OCI-LY7 (cell line): ENCODE results near the gene FKTN. TPM values are rescaled to one million over a fixed set of nuclear protein-coding genes. Genes with fewer than 3 reads are reported as not detected.

Experiments used
- BruUV-seq: library from RNA; stranded (reverse); fragments of 400-500 nt; replicated peaks from 2 replicates; lab custom pipeline; 2021; lab: Mats Ljungman, UMichigan
- CTCF ChIA-PET: fragments of 300-600 bp; sonication (Branson Sonifier 250); formaldehyde crosslinking; loops from one replicate; lab custom pipeline; 2022; ENCODE audit warnings: antibody characterized with exemption; ENCODE audit not compliant: unreplicated experiment; lab: Charles Lee
- POLR2A ChIA-PET: fragments of 300-600 bp; sonication (Branson Sonifier 250); formaldehyde crosslinking; loops from one replicate; lab custom pipeline; 2022; ENCODE audit warnings: antibody characterized with exemption; lab: Charles Lee
- DNase-seq: peaks from one replicate; pipeline ENCODE4 v3.0.0-alpha.2; 2015; ENCODE audit warnings: low spot score
- H2AFZ ChIP-seq: fragments of 200-600 bp; sonication (generic), shearing (Covaris generic); 2 replicates; pipeline ENCODE4 v1.6.1; 2014; ENCODE audit warnings: mild to moderate bottlenecking, antibody characterized with exemption, low read length, moderate library complexity
- H3K27ac ChIP-seq: fragments of 200-600 bp; sonication (generic); 2 replicates; pipeline ENCODE4 v1.5.1; 2014; ENCODE audit warnings: mixed run types, low read depth, mild to moderate bottlenecking, moderate library complexity, low read length, inconsistent platforms; ENCODE audit not compliant: poor library complexity, severe bottlenecking
- H3K36me3 ChIP-seq: fragments of 200-600 bp; sonication (generic); 2 replicates; pipeline ENCODE4 v1.6.1; 2014; ENCODE audit warnings: mild to moderate bottlenecking, antibody characterized with exemption, low read length, moderate library complexity, mixed read lengths; ENCODE audit not compliant: insufficient read depth
- H3K4me1 ChIP-seq: fragments of 200-600 bp; sonication (generic); 2 replicates; pipeline ENCODE4 v1.5.1; 2014; ENCODE audit warnings: mild to moderate bottlenecking, low read length; ENCODE audit not compliant: insufficient read depth, poor library complexity, severe bottlenecking
- H3K4me2 ChIP-seq: fragments of 200-600 bp; sonication (generic); 2 replicates; pipeline ENCODE4 v1.6.1; 2014; ENCODE audit warnings: mild to moderate bottlenecking, low read length
- H3K4me3 ChIP-seq: fragments of 200-600 bp; sonication (generic); 2 replicates; pipeline ENCODE4 v1.5.1; 2014; ENCODE audit warnings: mild to moderate bottlenecking, low read depth, low read length; ENCODE audit not compliant: poor library complexity, severe bottlenecking
- H3K79me2 ChIP-seq: fragments of 200-600 bp; sonication (generic); 2 replicates; pipeline ENCODE4 v1.6.1; 2016; ENCODE audit warnings: low read depth, mild to moderate bottlenecking, low read length, moderate library complexity, mixed read lengths; ENCODE audit not compliant: insufficient read depth
- H3K9me2 ChIP-seq: fragments of 200-600 bp; sonication (generic); 2 replicates; pipeline ENCODE4 v1.6.1; 2016; ENCODE audit warnings: mild to moderate bottlenecking, low read length, mixed read lengths; ENCODE audit not compliant: insufficient read depth
- H3K9me3 ChIP-seq: fragments of 200-600 bp; sonication (generic); 2 replicates; pipeline ENCODE4 v1.6.1; 2014; ENCODE audit warnings: mild to moderate bottlenecking, mixed run types, low read length, mixed read lengths
- H4K20me1 ChIP-seq: fragments of 200-600 bp; sonication (generic); 2 replicates; pipeline ENCODE4 v1.6.1; 2014; ENCODE audit warnings: mild to moderate bottlenecking, antibody characterized with exemption, low read length, moderate library complexity, mixed read lengths; ENCODE audit not compliant: insufficient read depth
- CTCF ChIP-seq: fragments of 200-600 bp; sonication (generic); conservative IDR thresholded peaks from 2 replicates; pipeline ENCODE4 v1.5.1; 2014; ENCODE audit warnings: mild to moderate bottlenecking, antibody characterized with exemption, low read length, moderate library complexity, mixed read lengths
- EZH2phosphoT487 ChIP-seq: fragments of 200-600 bp; sonication (generic); IDR thresholded peaks from 2 replicates; pipeline ENCODE4 v1.6.1; 2018; ENCODE audit warnings: low read depth, borderline replicate concordance, mild to moderate bottlenecking, mixed run types, antibody characterized with exemption, low read length, moderate library complexity, mixed read lengths
- intact Hi-C: fragments of 100-400 bp; cut with micrococcal nuclease; formaldehyde crosslinking; loops from one replicate; pipeline ENCODE4 v1.10.0; 2022; ENCODE audit not compliant: unreplicated experiment
- total RNA-seq, 2 experiments: library from RNA; depleted of rRNA in 1 of 2; stranded (reverse); fragments of >200 nt in 1 of 2; shearing (Covaris generic) in 1 of 2; gene quantifications; 2 replicates each; pipeline ENCODE4 v1.2.3, GENCODE V29; 2014 to 2022

The FKTN gene
- total RNA-seq, 2 experiments from 2014 or later: 10.7 to 17.3 TPM

GRCh38 chr9:105593145-105593544, 35.2 kb downstream of the FKTN start:
- Histone ChIP-seq H3K4me1 (no peaks in the 10 kb centered on the region), H3K4me3 (no peak overlapping the region), H4K20me1 (no peaks in the 10 kb centered on the region), H3K9me2 (no peaks in the 10 kb centered on the region), H3K9me3 (peaks cover 15% of the 10 kb centered on the region; the same call in 1 of the 2 replicates), H2AFZ (no peak overlapping the region), H3K36me3 (peaks cover 54% of the 10 kb centered on the region), H3K79me2 (no peaks in the 10 kb centered on the region), H3K4me2 (no peak overlapping the region), H3K27ac (no peak overlapping the region)
- BruUV-seq: no TSS peak
- no peak for DNase-seq
- ChIA-PET CTCF (no interaction called here), POLR2A (no interaction called here)
- intact Hi-C loops: no loop called here
- TF ChIP-seq CTCF (no peak), EZH2phosphoT487 (no peak)

GRCh38 chr9:105608721-105609598, 51.0 kb downstream of the FKTN start:
- no peaks in the 10 kb centered on the region for H3K79me2 ChIP-seq
- H3K4me1 ChIP-seq: no peaks in the 10 kb centered on the region
- H3K4me2 ChIP-seq: no peak overlapping the region
- H3K27ac ChIP-seq: no peak overlapping the region
- ChIA-PET CTCF (no interaction called here), POLR2A (interaction anchor here (1.0 kb wide), 1 partner anchor 51 kb away, joined by 5 read pairs; no protein-coding TSS in a partner anchor)
- no TSS peak for BruUV-seq
- H3K36me3 ChIP-seq: peaks cover 15% of the 10 kb centered on the region; the same call in 1 of the 2 replicates
- H4K20me1 ChIP-seq: no peaks in the 10 kb centered on the region
- no peaks in the 10 kb centered on the region for H3K9me2 ChIP-seq
- no peaks in the 10 kb centered on the region for H3K9me3 ChIP-seq
- peak; percentile 92 for TF ChIP-seq CTCF
- no peak for TF ChIP-seq EZH2phosphoT487
- intact Hi-C loops: loop anchor here (1.0 kb wide), 2 partner anchors 109 to 273 kb away; no protein-coding TSS in a partner anchor
- peak; percentile 75 for DNase-seq
- H2AFZ ChIP-seq: no peak overlapping the region
- no peak overlapping the region for H3K4me3 ChIP-seq

GRCh38 chr9:105621001-105621400, 63.1 kb downstream of the FKTN start:
- Histone ChIP-seq H3K4me3 (no peak overlapping the region), H3K79me2 (no peaks in the 10 kb centered on the region), H2AFZ (no peak overlapping the region), H3K9me3 (no peaks in the 10 kb centered on the region), H4K20me1 (no peaks in the 10 kb centered on the region), H3K9me2 (no peaks in the 10 kb centered on the region), H3K36me3 (no peaks in the 10 kb centered on the region), H3K4me2 (no peak overlapping the region), H3K4me1 (no peaks in the 10 kb centered on the region), H3K27ac (no peak overlapping the region)
- ChIA-PET POLR2A (interaction anchor here (0.6 to 1.2 kb wide), 3 partner anchors 15 to 59 kb away, joined by 3 to 7 read pairs (median 3); no protein-coding TSS in a partner anchor), CTCF (no interaction called here)
- TF ChIP-seq EZH2phosphoT487 (no peak), CTCF (no peak)
- intact Hi-C loops: no loop called here
- no TSS peak for BruUV-seq
- DNase-seq: no peak
